Measurements from ENCODE around the gene PPP3CA. TPM values are rescaled to one million over a fixed set of nuclear protein-coding genes. Genes with fewer than 3 reads are reported as not detected.

PPP3CA gene
- total and polyA plus RNA-seq, 2 of the 8 experiments (the other 6 are each of a cell fraction or from before 2014, with no cell fraction given) = 7.9 to 35.0 TPM

- 98% methylated on average over 3 of the region's 3 CpGs; no CpG with 5 or more reads in 1 of the 2 experiments for WGBS, 2 experiments (ENCODE audit: extremely low coverage in 1 of 2, insufficient coverage in 1 of 2, insufficient read length in 1 of 2, insufficient replicate concordance in 2 of 2, low coverage in 1 of 2, low lambda C conversion rate in 2 of 2, missing lambda C conversion rate in 1 of 2)
- DNase-seq (ENCODE audit: low read depth in 1 of 2, low spot score in 2 of 2) = no peak
- no peak overlapping the region for H2AK5ac ChIP-seq (ENCODE audit: low read depth, low read length)
- H3K18ac ChIP-seq (ENCODE audit: extremely low read depth, low read length) = no peak overlapping the region
- H2BK120ac ChIP-seq (replicated peaks; ENCODE audit: low read depth, low read length) = no peak overlapping the region
- H3K4ac ChIP-seq (replicated peaks; ENCODE audit: insufficient read length, low read depth, low read length) = no peak overlapping the region
- H3K36me3 ChIP-seq (ENCODE audit: control insufficient read depth in 2 of 4, insufficient read depth in 4 of 4, low read length in 3 of 4) = no peaks in the 10 kb centered on the region; a peak in 1 of 8 replicates
- FAIRE-seq = no peak
- H4K91ac ChIP-seq (replicated peaks; ENCODE audit: insufficient read length, low read length) = no peak overlapping the region
- H2BK12ac ChIP-seq (ENCODE audit: low read depth, low read length) = no peak overlapping the region
- no peak overlapping the region for H3K56ac ChIP-seq (replicated peaks; ENCODE audit: insufficient read length, low read depth, low read length)
- peaks cover 0 to 2% (median 0%) of the 10 kb centered on the region in 4 experiments; a peak in 1 of 7 replicates for H3K27me3 ChIP-seq (replicated peaks in 1 of 4; ENCODE audit: control insufficient read depth in 3 of 4, extremely low read depth in 1 of 4, insufficient read depth in 3 of 4, low read length in 3 of 4)
- no peak overlapping the region for H2AFZ ChIP-seq (ENCODE audit: low read length)
- no peak overlapping the region for H3K4me3 ChIP-seq (ENCODE audit: extremely low read depth in 1 of 4, insufficient read depth in 2 of 4, low read depth in 3 of 4, low read length in 4 of 4)
- H2BK20ac ChIP-seq (ENCODE audit: low read length) = no peak overlapping the region
- H3K27ac ChIP-seq (ENCODE audit: low read depth, low read length) = no peak overlapping the region
- no peaks in the 10 kb centered on the region for H3K9me3 ChIP-seq (ENCODE audit: insufficient read depth in 2 of 2, low read depth in 1 of 2, low read length in 1 of 2)
- ChIA-PET CTCF (ENCODE audit: partially characterized antibody) (interaction anchor here (1.1 kb wide), 1 partner anchor 9 kb away, joined by 3 read pairs; no protein-coding TSS in a partner anchor), POLR2A (ENCODE audit: partially characterized antibody) (no interaction called here)
- peaks cover 0 to 4% (median 1%) of the 10 kb centered on the region in 4 experiments; a peak in 3 of 7 replicates for H3K4me1 ChIP-seq (replicated peaks in 1 of 4; ENCODE audit: control insufficient read depth in 3 of 4, insufficient read depth in 4 of 4, low read length in 3 of 4)
- H3K23ac ChIP-seq (ENCODE audit: insufficient read length) = no peak overlapping the region
- no peak overlapping the region for H2BK5ac ChIP-seq (ENCODE audit: low read depth, low read length)
- no peak overlapping the region for H3K9ac ChIP-seq (replicated peaks in 1 of 4; ENCODE audit: extremely low read depth in 1 of 4, low read depth in 3 of 4, low read length in 3 of 4)
- no peak overlapping the region for H4K8ac ChIP-seq (ENCODE audit: extremely low read depth, insufficient read depth, low read length)
- TF ChIP-seq KDM4A (IDR thresholded peaks at IDR 0.05; ENCODE audit: low read depth, low read length, severe bottlenecking) = no peak
- TF ChIP-seq USF2 (IDR thresholded peaks at IDR 0.05; ENCODE audit: low read length) = no peak
- TF ChIP-seq CTBP2 (IDR thresholded peaks at IDR 0.05; ENCODE audit: borderline replicate concordance, insufficient read depth, insufficient read length, low read length) = no peak
- no peak for TF ChIP-seq CREB1 (IDR thresholded peaks at IDR 0.05)
- no peak for TF ChIP-seq TEAD4 (IDR thresholded peaks at IDR 0.05; ENCODE audit: low read depth, low read length)
- H3K14ac ChIP-seq (ENCODE audit: insufficient read length) = no peak overlapping the region
- no peak overlapping the region for H3K4me2 ChIP-seq (ENCODE audit: insufficient read depth in 1 of 2, low read depth in 2 of 2, low read length in 2 of 2)
- no peaks in the 10 kb centered on the region for H4K20me1 ChIP-seq (replicated peaks in 1 of 2; ENCODE audit: control insufficient read depth in 1 of 2, insufficient read depth in 2 of 2, low read length in 2 of 2)
- H3K79me1 ChIP-seq (ENCODE audit: low read depth, low read length) = no peaks in the 10 kb centered on the region
- H3K79me2 ChIP-seq (ENCODE audit: control insufficient read depth in 1 of 2, insufficient read depth in 2 of 2, low read length in 2 of 2) = peaks cover 0 to 22% of the 10 kb centered on the region in 2 experiments; a peak in 2 of 4 replicates
- no peaks in the 10 kb centered on the region for H3K23me2 ChIP-seq (ENCODE audit: low read depth, low read length)
- H2BK15ac ChIP-seq (ENCODE audit: low read length) = no peak overlapping the region
- H4K5ac ChIP-seq (ENCODE audit: insufficient read length, low read depth, low read length) = no peak overlapping the region
Observed at GRCh38 chr4:101199507-101200285, 147.6 kb downstream of the PPP3CA start.

All from H1 (cell line).